Heart left ventricle (tissue), 16 donors: Measurements from ENCODE around the gene HCAR3. TPM values are rescaled to one million over a fixed set of nuclear protein-coding genes. Genes with fewer than 3 reads are reported as not detected.
"Not testable (repeated sequence)": the region's sequence is repeated elsewhere in the genome, so short reads cannot be mapped to it uniquely, and the experiment has no call there.

Experiments used
- ATAC-seq, 4 donors: fragments of 200-7000 bp; cut with Tn5 transposase; one replicate each; pipeline ENCODE4 v1.9.1; 2020 to 2022; ENCODE audit warnings: moderate library complexity in 4 of 4, mild to moderate bottlenecking in 3 of 4, moderate number of reproducible peaks in 1 of 4
- DNase-seq, 5 donors: peaks; one replicate each; pipeline ENCODE4 v3.0.0-alpha.2; 2020
- H3K27ac ChIP-seq, 12 donors: fragments of 200-600 bp; sonication (generic) in 4 of 12; one replicate each; pipeline versions ENCODE4 v1.5.0 to v1.8.0; 2016 to 2022; ENCODE audit warnings: mild to moderate bottlenecking in 2 of 12
- H3K27me3 ChIP-seq, 9 donors: fragments of 200-600 bp; sonication (generic) in 2 of 9; one replicate each; pipeline versions ENCODE4 v1.5.1 to v1.8.0; 2016 to 2022; ENCODE audit warnings: mild to moderate bottlenecking in 3 of 9
- H3K36me3 ChIP-seq, 9 donors: fragments of 200-600 bp; sonication (generic) in 2 of 9; one replicate each; pipeline versions ENCODE4 v1.5.0 to v1.8.0; 2018 to 2022; ENCODE audit warnings: mild to moderate bottlenecking in 2 of 9
- H3K4me1 ChIP-seq, 12 donors: fragments of 200-600 bp; sonication (generic) in 4 of 12; one replicate each; pipeline versions ENCODE4 v1.5.0 to v1.8.0; 2016 to 2022; ENCODE audit warnings: mild to moderate bottlenecking in 3 of 12
- H3K4me3 ChIP-seq, 12 donors: fragments of 200-600 bp; sonication (generic) in 4 of 12; one replicate each; pipeline versions ENCODE4 v1.5.0 to v1.8.0; 2017 to 2022; ENCODE audit warnings: mild to moderate bottlenecking in 9 of 12, moderate library complexity in 4 of 12
- H3K9me3 ChIP-seq, 12 donors: fragments of 200-600 bp; sonication (generic) in 4 of 12; one replicate each; pipeline versions ENCODE4 v1.5.0 to v1.8.0; 2016 to 2022; ENCODE audit warnings: mild to moderate bottlenecking in 1 of 12
- CTCF ChIP-seq, 12 donors: fragments of 200-600 bp; sonication (generic) in 4 of 12; IDR thresholded peaks; one replicate each; pipeline versions ENCODE4 v1.5.0 to v1.8.0; 2018 to 2022; ENCODE audit warnings: antibody characterized with exemption in 12 of 12, mild to moderate bottlenecking in 5 of 12
- POLR2A ChIP-seq, 2 donors: fragments of 450-650 bp; IDR thresholded peaks; one replicate each; pipeline ENCODE4 v1.6.1; 2017; ENCODE audit warnings: antibody characterized with exemption in 2 of 2, mild to moderate bottlenecking in 2 of 2, moderate library complexity in 2 of 2
- WGBS, 4 donors: extraction: QIAGEN DNeasy Blood & Tissue Kit in 2 of 4; methylation state at CpG; one replicate each; pipeline versions ENCODE4 v1.1.5 to v1.1.7; 2013 to 2018; 5-methylcytosine and 5-hydroxymethylcytosine counted together
- intact Hi-C, 10 donors: fragments of 100-400 bp; cut with DNase I; formaldehyde crosslinking; loops; one replicate each; pipeline versions ENCODE4 v1.11.1 to v1.14.2; 2022
- polyA plus RNA-seq, 2 donors: library from polyadenylated mRNA; stranded (reverse); fragments of 200-250 nt; gene quantifications; one replicate each; pipeline ENCODE4 v1.2.3, GENCODE V29; 2013
- total RNA-seq, 9 donors: library from RNA; depleted of rRNA in 2 of 9; stranded (reverse); fragments of >200 nt in 2 of 9; fragmentation: NEBNext Ultra II Directional in 3 of 9; extraction: Animal tissue kit (Norgen Biotek cat#: 25700) in 3 of 9; gene quantifications; one replicate each; pipeline versions ENCODE4 v1.1.0 to v1.2.4, GENCODE V29; 2016 to 2023
- donor health status: ischemic (EF 13 %, LVEDD 7.1; RV severe dilation, severe dysfunction).
- donor health status: healthy with polysubstance abuse.
- donor health status: DM: no; HTN: yes; CAD: no.
- donor health status: DM: no; HTN: no; CAD: no.
- donor health status: ischemic (EF 25% LVEDD 6.9; RV normal size, moderate dysfunction).
- donor health status: ischemic (EF 25% LVEDD 5.7; RV mildly dilated, moderate dysfunction).
- donor health status: healthy.
- donor health status: DM: yes; HTN: yes; CAD: no.
- donor health status: ischemic (EF 35%, LVEDD 5.7; RV mildly dilated, moderate dysfunction).
- donor health status: nonischemic (EF 11% LVEDD 7.7; RV severe dilation, severe dysfunction).
- donor health status: DM: yes; HTN: yes; CAD: no.
- donor health status: PGD.
- donor health status: ischemic (EF 29% LVEDD 5.4; RV normal size, mild dysfunction).
- donor health status: nonischemic (EF 23%, LVEDD 6.1; RV moderate dilation, normal function).

Gene HCAR3
- total and polyA plus RNA-seq, 11 donors: 0.10 to 1.1 (median 0.26) TPM; not detected in 5

DNA sequence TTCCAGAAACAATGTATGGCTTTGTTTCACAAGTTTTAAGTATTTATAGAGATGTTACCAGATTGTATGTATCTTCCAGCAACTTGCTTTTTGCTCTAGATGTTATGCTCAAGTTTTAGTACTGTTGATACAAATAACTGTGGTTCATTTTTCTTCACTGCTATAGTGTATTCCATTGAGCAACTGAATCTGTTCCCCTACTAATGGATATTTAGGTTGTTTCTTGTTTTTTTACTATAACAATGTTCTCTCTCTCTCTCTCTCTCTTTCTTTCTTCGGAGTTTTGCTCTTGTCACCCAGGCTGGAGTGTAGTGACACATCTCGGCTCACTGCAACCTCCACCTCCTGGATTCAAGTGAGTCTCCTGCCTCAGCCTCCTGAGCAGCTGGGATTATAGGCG is 30.1 kb downstream of the HCAR3 start:
- 75 to 88% (median 86%) methylated on average over 3 of the region's 3 CpGs for WGBS, 4 donors
- no peak for TF ChIP-seq CTCF (IDR thresholded peaks at IDR 0.05)
- no peak for TF ChIP-seq POLR2A (IDR thresholded peaks at IDR 0.05)
- no peak overlapping the region for H3K4me3 ChIP-seq
- H3K27ac ChIP-seq: no peak overlapping the region
- H3K4me1 ChIP-seq: no peaks in the 10 kb centered on the region
- H3K9me3 ChIP-seq: no peaks in the 10 kb centered on the region
- no peak for DNase-seq
- H3K36me3 ChIP-seq: no peaks in the 10 kb centered on the region
- intact Hi-C loops: no loop called here
- no peaks in the 10 kb centered on the region for H3K27me3 ChIP-seq
- no peak for ATAC-seq

GRCh38 chr12:122684297-122684813 is 32.3 kb downstream of the HCAR3 start:
- intact Hi-C loops: no loop called here
- no peak for ATAC-seq
- WGBS, 4 donors: 78 to 82% (median 80%) methylated on average over 5 of the region's 5 CpGs

DNA sequence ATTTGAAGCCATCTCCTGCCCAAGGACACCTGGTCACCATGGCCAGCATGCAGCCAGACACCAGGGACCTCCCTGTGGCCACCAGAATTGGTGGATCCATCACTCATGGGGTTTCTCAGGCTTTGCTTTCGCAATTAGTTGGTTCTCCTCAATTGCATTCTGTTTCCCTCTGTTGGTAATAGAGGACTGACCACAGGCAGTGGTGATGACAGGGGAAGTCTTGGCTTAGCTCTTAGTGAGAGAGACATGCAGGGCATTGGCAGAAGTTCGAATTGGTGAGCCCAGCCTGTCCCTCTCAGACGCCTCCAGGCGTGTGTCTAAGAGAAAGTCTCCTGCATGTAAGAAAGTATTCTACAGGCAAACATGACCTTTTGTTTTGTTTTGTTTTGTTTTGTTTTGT is 34.8 kb downstream of the HCAR3 start:
- 64 to 85% (median 71%) methylated on average over 4 of the region's 4 CpGs for WGBS, 4 donors
- intact Hi-C loops: no loop called here
- ATAC-seq (peak in 2 of 4 donors; percentile 36 to 55), DNase-seq (no peak)
- Histone ChIP-seq H3K4me1 (peaks cover 0 to 12% (median 0%) of the 10 kb centered on the region in 12 donors), H3K27ac (no peak overlapping the region), H3K9me3 (no peaks in the 10 kb centered on the region), H3K27me3 (no peaks in the 10 kb centered on the region), H3K36me3 (no peaks in the 10 kb centered on the region), H3K4me3 (no peak overlapping the region)
- TF ChIP-seq POLR2A (IDR thresholded peaks at IDR 0.05): no peak
- TF ChIP-seq CTCF (IDR thresholded peaks at IDR 0.05): no peak

More at GRCh38 chr12:122684297-122684813, 32.3 kb downstream of the HCAR3 start:
- Histone ChIP-seq H3K4me1 (peaks cover 0 to 6% (median 0%) of the 10 kb centered on the region in 12 donors), H3K27ac (no peak overlapping the region), H3K27me3 (no peaks in the 10 kb centered on the region), H3K4me3 (no peak overlapping the region), H3K9me3 (no peaks in the 10 kb centered on the region), H3K36me3 (no peaks in the 10 kb centered on the region)
- no peak for DNase-seq
- no peak for TF ChIP-seq CTCF (IDR thresholded peaks at IDR 0.05)
- no peak for TF ChIP-seq POLR2A (IDR thresholded peaks at IDR 0.05)

- ATAC-seq, H3K27ac ChIP-seq, intact Hi-C loops, H3K36me3 ChIP-seq, H3K9me3 ChIP-seq, H3K27me3 ChIP-seq, H3K4me3 ChIP-seq, DNase-seq: not testable (repeated sequence)
- 86 to 93% (median 90%) methylated on average over 6 of the region's 6 CpGs for WGBS, 4 donors
- peaks cover 0 to 12% (median 0%) of the 10 kb centered on the region in 12 donors for H3K4me1 ChIP-seq
Measured at GRCh38 chr12:122680989-122681388, 35.6 kb downstream of the HCAR3 start.

DNA sequence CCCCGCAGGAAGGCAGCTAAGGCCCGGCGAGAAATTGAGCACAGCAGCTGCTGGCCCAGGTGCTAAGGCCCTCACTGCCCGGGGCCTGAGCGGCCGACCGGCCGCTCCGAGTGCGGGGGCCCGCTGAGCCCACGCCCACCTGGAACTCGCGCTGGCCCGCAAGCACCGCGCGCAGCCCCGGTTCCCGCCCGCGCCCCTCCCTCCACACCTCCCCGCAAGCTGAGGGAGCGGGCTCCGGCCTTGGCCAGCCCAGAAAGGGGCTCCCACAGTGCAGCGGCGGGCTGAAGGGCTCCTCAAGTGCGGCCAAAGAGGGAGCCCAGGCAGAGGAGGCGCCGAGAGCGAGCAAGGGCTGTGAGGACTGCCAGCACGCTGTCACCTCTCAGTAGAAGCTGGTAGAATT is 39.8 kb downstream of the HCAR3 start:
- peaks cover 0 to 12% (median 0%) of the 10 kb centered on the region in 12 donors for H3K4me1 ChIP-seq
- H3K36me3 ChIP-seq, H3K27ac ChIP-seq, ATAC-seq, DNase-seq, H3K4me3 ChIP-seq, H3K9me3 ChIP-seq, intact Hi-C loops, H3K27me3 ChIP-seq: not testable (repeated sequence)
- 91 to 97% (median 94%) methylated on average over 20 to 32 of the region's 32 CpGs for WGBS, 4 donors

DNA sequence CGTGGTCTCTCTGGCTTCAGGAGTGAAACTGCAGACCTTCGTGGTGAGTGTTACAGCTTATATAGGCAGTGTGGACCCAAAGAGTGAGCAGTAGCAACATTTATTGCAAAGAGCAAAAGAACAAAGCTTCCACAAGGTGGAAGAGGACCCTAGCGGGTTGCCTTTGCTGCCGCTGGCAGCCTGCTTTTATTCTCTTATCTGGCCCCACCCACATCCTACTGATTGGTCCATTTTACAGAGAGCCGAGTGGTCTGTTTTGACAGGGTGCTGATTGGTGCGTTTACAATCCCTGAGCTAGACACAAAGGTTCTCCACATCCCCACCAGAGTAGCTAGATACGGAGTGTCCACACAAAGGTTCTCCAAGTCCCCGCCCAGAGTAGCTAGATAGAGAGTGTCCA is 40.6 kb downstream of the HCAR3 start:
- WGBS, 4 donors: 86 to 93% (median 88%) methylated on average over 8 of the region's 8 CpGs
- intact Hi-C loops, H3K27ac ChIP-seq, ATAC-seq, DNase-seq, H3K27me3 ChIP-seq, H3K9me3 ChIP-seq, H3K36me3 ChIP-seq, H3K4me3 ChIP-seq: not testable (repeated sequence)
- H3K4me1 ChIP-seq: peaks cover 0 to 12% (median 0%) of the 10 kb centered on the region in 12 donors
